ENCODE data around the gene ADARB2. TPM values are rescaled to one million over a fixed set of nuclear protein-coding genes. Genes with fewer than 3 reads are reported as not detected.

The ADARB2 gene
- polyA plus RNA-seq, 1 of the 3 experiments (the other 2 are of a cell fraction): not detected

- Histone ChIP-seq H3K27me3 (ENCODE audit: insufficient read depth) (no peaks in the 10 kb centered on the region), H4K20me1 (ENCODE audit: insufficient read depth) (no peaks in the 10 kb centered on the region), H3F3A (replicated peaks; ENCODE audit: insufficient read depth) (no peaks in the 10 kb centered on the region), H3K4me1 (ENCODE audit: control insufficient read depth in 1 of 2, insufficient read depth in 2 of 2, low read depth in 1 of 2, low read length in 1 of 2) (peaks cover 0 to 10% of the 10 kb centered on the region in 2 experiments; a peak in 1 of 4 replicates), H3K4me3 (ENCODE audit: low read depth in 2 of 2, low read length in 1 of 2) (no peak overlapping the region), H3K9me3 (no peaks in the 10 kb centered on the region), H3K9ac (no peak overlapping the region), H3K4me2 (no peak overlapping the region), H3K27ac (ENCODE audit: low read depth in 2 of 2, low read length in 1 of 2) (no peak overlapping the region), H3K9me2 (no peaks in the 10 kb centered on the region), H2AFZ (ENCODE audit: low read depth) (no peak overlapping the region), H3K36me3 (replicated peaks in 1 of 2; ENCODE audit: control insufficient read depth in 1 of 2, insufficient read depth in 2 of 2, low read length in 1 of 2) (no peaks in the 10 kb centered on the region), H3K79me2 (ENCODE audit: insufficient read depth) (no peaks in the 10 kb centered on the region)
- TF ChIP-seq GABPA (IDR thresholded peaks at IDR 0.05; ENCODE audit: low read depth): no peak
- no peak for TF ChIP-seq EP300 (IDR thresholded peaks at IDR 0.05; ENCODE audit: borderline replicate concordance in 1 of 2, low read depth in 1 of 2, low read length in 1 of 2)
- no peak for TF ChIP-seq RXRA (IDR thresholded peaks at IDR 0.05; ENCODE audit: borderline replicate concordance, low read depth)
- TF ChIP-seq FOXJ3 (CRISPR knock-in tag; IDR thresholded peaks at IDR 0.05): no peak
- TF ChIP-seq EZH2phosphoT487 (IDR thresholded peaks at IDR 0.05; ENCODE audit: borderline replicate concordance, low read depth): no peak
- no peak for TF ChIP-seq PBX3 (IDR thresholded peaks at IDR 0.05)
- TF ChIP-seq RFX5 (IDR thresholded peaks at IDR 0.05; ENCODE audit: low read length): no peak
- TF ChIP-seq GATA2 (CRISPR knock-in tag; IDR thresholded peaks at IDR 0.05): no peak
- no peak for TF ChIP-seq ZBTB33 (IDR thresholded peaks at IDR 0.05; ENCODE audit: borderline replicate concordance, low read depth)
- no peak for TF ChIP-seq CTCF (IDR thresholded peaks at IDR 0.05)
- no peak for TF ChIP-seq YY1 (IDR thresholded peaks at IDR 0.05; ENCODE audit: low read depth)
- DNase-seq: no peak
- ChIA-PET CTCF (no interaction called here), POLR2A (no interaction called here)
- 31% methylated on average over 9 of the region's 9 CpGs for WGBS (ENCODE audit: low lambda C conversion rate)
These were observed 160.0 kb downstream of the ADARB2 start for GRCh38 chr10:1577373-1577770.
